Caco-2 (cell line): Measurements from ENCODE around the gene NCAPG. TPM values are rescaled to one million over a fixed set of nuclear protein-coding genes. Genes with fewer than 3 reads are reported as not detected.

ENCODE experiments used
- BruUV-seq: library from RNA; stranded (reverse); fragments of 400-500 nt; replicated peaks from 2 replicates; lab custom pipeline; 2021; lab: Mats Ljungman, UMichigan
- CTCF ChIA-PET: fragments of 300-600 bp; sonication (Branson Sonifier 250); formaldehyde crosslinking; loops from one replicate; lab custom pipeline; 2022; ENCODE audit warnings: antibody characterized with exemption; lab: Charles Lee
- POLR2A ChIA-PET: fragments of 300-600 bp; sonication (Branson Sonifier 250); formaldehyde crosslinking; loops from one replicate; lab custom pipeline; 2022; ENCODE audit warnings: antibody characterized with exemption; lab: Charles Lee
- DNase-seq, 2 experiments: peaks; one replicate each; pipeline versions ENCODE4 v3.0.0 to v3.0.0-alpha.2; 2020 to 2022
- H3K27me3 ChIP-seq: replicated peaks from 2 replicates; pipeline ENCODE4 v1.6.0; 2011; ENCODE audit warnings: low read length; ENCODE audit not compliant: control insufficient read depth, insufficient read depth
- H3K36me3 ChIP-seq: 2 replicates; pipeline ENCODE4 v1.5.1; 2011; ENCODE audit warnings: low read length; ENCODE audit not compliant: control insufficient read depth, insufficient read depth
- H3K4me1 ChIP-seq: fragments of 250-450 bp; sonication (Bioruptor Pico); 2 replicates; pipeline ENCODE4 v1.5.1; 2020; ENCODE audit warnings: mild to moderate bottlenecking
- H3K4me3 ChIP-seq: 2 replicates; pipeline ENCODE4 v1.5.1; 2011; ENCODE audit warnings: low read depth, mild to moderate bottlenecking, control low read depth, low read length
- H3K9me3 ChIP-seq: fragments of 250-450 bp; sonication (Bioruptor Pico); 2 replicates; pipeline ENCODE4 v1.5.1; 2020; ENCODE audit warnings: mild to moderate bottlenecking, moderate library complexity
- H3K27ac Mint-ChIP-seq: one replicate; pipeline ENCODE4 v1.8.0; 2022; ENCODE audit warnings: mixed read lengths; ENCODE audit not compliant: unreplicated experiment
- H3K27me3 Mint-ChIP-seq: one replicate; pipeline ENCODE4 v1.8.0; 2022; ENCODE audit warnings: mixed read lengths; ENCODE audit not compliant: insufficient read depth, unreplicated experiment
- H3K36me3 Mint-ChIP-seq: one replicate; pipeline ENCODE4 v1.8.0; 2022; ENCODE audit warnings: mild to moderate bottlenecking, mixed read lengths; ENCODE audit not compliant: insufficient read depth, unreplicated experiment
- H3K4me1 Mint-ChIP-seq: one replicate; pipeline ENCODE4 v1.8.0; 2022; ENCODE audit warnings: low read depth, mixed read lengths; ENCODE audit not compliant: unreplicated experiment
- H3K4me3 Mint-ChIP-seq: one replicate; pipeline ENCODE4 v1.8.0; 2022; ENCODE audit warnings: mild to moderate bottlenecking, moderate library complexity, mixed read lengths; ENCODE audit not compliant: unreplicated experiment
- H3K9me3 Mint-ChIP-seq: one replicate; pipeline ENCODE4 v1.8.0; 2022; ENCODE audit warnings: mixed read lengths; ENCODE audit not compliant: unreplicated experiment
- intact Hi-C: fragments of 100-400 bp; cut with micrococcal nuclease; formaldehyde crosslinking; loops from one replicate; pipeline ENCODE4 v1.10.0; 2022; ENCODE audit not compliant: unreplicated experiment
- total RNA-seq: library from RNA; stranded (reverse); gene quantifications from 2 replicates; pipeline ENCODE4 v1.2.3, GENCODE V29; 2022
- TF ChIP-seq, protein P1 (sequence below), 2 experiments: fragments of 200-600 bp in 1 of 2; IDR thresholded peaks; 1 replicate in 1 of 2; 2 replicates in 1 of 2; pipeline versions ENCODE4 v1.5.1 to v1.8.0; 2011 to 2022; ENCODE audit warnings: antibody characterized with exemption in 1 of 2, control low read depth in 1 of 2, inconsistent platforms in 1 of 2, low read depth in 1 of 2, low read length in 1 of 2, mild to moderate bottlenecking in 1 of 2, moderate library complexity in 1 of 2; ENCODE audit not compliant: insufficient read depth in 1 of 2, severe bottlenecking in 1 of 2, unreplicated experiment in 1 of 2

NCAPG gene
- total RNA-seq, 1 experiment from 2014 or later = 54.0 TPM

DNA sequence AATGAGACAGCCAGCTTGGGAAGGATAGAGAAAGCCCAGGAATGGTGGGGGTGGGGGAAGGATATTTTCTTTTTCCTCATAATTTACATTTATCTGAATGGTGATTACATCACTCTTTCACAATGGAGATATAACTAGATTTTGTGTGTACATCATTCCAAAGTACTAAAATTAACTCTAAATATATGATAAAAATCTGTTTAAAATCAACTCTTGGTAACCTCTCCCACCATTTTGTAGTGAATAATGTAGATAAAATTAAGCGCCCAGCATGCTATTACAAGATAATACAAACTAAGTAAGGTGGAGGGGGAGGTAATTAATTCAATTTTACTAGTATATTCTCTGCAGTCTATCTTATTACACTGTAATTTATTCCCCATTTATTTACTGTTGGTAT lies 78.9 kb downstream of the NCAPG start:
- TF ChIP-seq, protein P1, sequence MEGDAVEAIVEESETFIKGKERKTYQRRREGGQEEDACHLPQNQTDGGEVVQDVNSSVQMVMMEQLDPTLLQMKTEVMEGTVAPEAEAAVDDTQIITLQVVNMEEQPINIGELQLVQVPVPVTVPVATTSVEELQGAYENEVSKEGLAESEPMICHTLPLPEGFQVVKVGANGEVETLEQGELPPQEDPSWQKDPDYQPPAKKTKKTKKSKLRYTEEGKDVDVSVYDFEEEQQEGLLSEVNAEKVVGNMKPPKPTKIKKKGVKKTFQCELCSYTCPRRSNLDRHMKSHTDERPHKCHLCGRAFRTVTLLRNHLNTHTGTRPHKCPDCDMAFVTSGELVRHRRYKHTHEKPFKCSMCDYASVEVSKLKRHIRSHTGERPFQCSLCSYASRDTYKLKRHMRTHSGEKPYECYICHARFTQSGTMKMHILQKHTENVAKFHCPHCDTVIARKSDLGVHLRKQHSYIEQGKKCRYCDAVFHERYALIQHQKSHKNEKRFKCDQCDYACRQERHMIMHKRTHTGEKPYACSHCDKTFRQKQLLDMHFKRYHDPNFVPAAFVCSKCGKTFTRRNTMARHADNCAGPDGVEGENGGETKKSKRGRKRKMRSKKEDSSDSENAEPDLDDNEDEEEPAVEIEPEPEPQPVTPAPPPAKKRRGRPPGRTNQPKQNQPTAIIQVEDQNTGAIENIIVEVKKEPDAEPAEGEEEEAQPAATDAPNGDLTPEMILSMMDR (IDR thresholded peaks at IDR 0.05; ENCODE audit: insufficient read depth in 1 of 2, low read depth in 1 of 2, low read length in 1 of 2, severe bottlenecking in 1 of 2, unreplicated experiment in 1 of 2) = no peak
- DNase-seq = no peak
- no peak overlapping the region for H3K4me3 Mint-ChIP-seq
- no peaks in the 10 kb centered on the region for H3K27me3 Mint-ChIP-seq
- Histone ChIP-seq H3K27me3 (no peaks in the 10 kb centered on the region), H3K36me3 (no peaks in the 10 kb centered on the region), H3K4me1 (no peaks in the 10 kb centered on the region), H3K9me3 (no peaks in the 10 kb centered on the region), H3K4me3 (no peak overlapping the region)
- intact Hi-C loops = no loop called here
- CTCF ChIA-PET = no interaction called here
- no TSS peak for BruUV-seq
- H3K36me3 Mint-ChIP-seq = no peaks in the 10 kb centered on the region
- POLR2A ChIA-PET = no interaction called here
- no peaks in the 10 kb centered on the region for H3K4me1 Mint-ChIP-seq
- no peaks in the 10 kb centered on the region for H3K9me3 Mint-ChIP-seq
- H3K27ac Mint-ChIP-seq = no peak overlapping the region

DNA sequence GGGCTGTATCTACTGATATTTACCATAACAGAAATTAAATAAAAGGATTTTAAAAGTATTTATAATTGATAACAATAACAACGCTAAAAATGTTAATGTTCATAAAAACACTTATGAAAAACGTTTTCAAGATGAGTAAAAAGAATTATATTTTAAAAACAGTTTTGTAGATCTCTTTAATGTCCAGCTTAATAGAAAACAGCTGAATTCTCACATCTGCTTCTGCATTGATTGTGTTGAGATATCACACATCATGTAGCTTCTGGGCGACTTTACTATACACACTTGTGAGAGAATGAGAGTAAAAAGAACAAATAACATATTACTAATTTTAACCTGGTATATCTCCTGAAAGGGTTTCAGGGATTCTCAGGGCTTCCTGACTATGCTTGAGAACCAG lies 83.6 kb downstream of the NCAPG start:
- TF ChIP-seq, protein P1 (IDR thresholded peaks at IDR 0.05; ENCODE audit: insufficient read depth in 1 of 2, low read depth in 1 of 2, low read length in 1 of 2, severe bottlenecking in 1 of 2, unreplicated experiment in 1 of 2) = no peak
- no peaks in the 10 kb centered on the region for H3K9me3 Mint-ChIP-seq
- ChIA-PET CTCF (no interaction called here), POLR2A (no interaction called here)
- H3K27me3 Mint-ChIP-seq = no peaks in the 10 kb centered on the region
- DNase-seq = no peak
- BruUV-seq = no TSS peak
- H3K4me1 Mint-ChIP-seq = no peaks in the 10 kb centered on the region
- intact Hi-C loops = no loop called here
- H3K4me3 Mint-ChIP-seq = no peak overlapping the region
- H3K27ac Mint-ChIP-seq = no peak overlapping the region
- no peaks in the 10 kb centered on the region for H3K36me3 Mint-ChIP-seq
- Histone ChIP-seq H3K9me3 (no peaks in the 10 kb centered on the region), H3K27me3 (no peaks in the 10 kb centered on the region), H3K4me1 (no peaks in the 10 kb centered on the region), H3K4me3 (no peak overlapping the region), H3K36me3 (no peaks in the 10 kb centered on the region)

Other genes starting within 250 kb of the NCAPG start
- gene LAP3, start 233.8 kb upstream of the NCAPG start, total RNA-seq = 62.7 and 65.4 TPM in 2 replicates
- gene MED28, start 196.3 kb upstream of the NCAPG start, total RNA-seq = 60.5 and 68.0 TPM in 2 replicates
- gene FAM184B, start 29.4 kb upstream of the NCAPG start, total RNA-seq = not detected in 2 replicates
- 52.3 and 55.3 TPM in 2 replicates for gene DCAF16, start 222 bp upstream of the NCAPG start, total RNA-seq
- 9.3 and 11.3 TPM in 2 replicates for gene LCORL, start 210.8 kb downstream of the NCAPG start, total RNA-seq